Parathyroid adenoma (tissue), 2 donors: Measurements from ENCODE around the gene PLXNA2.

Experiments
- H2AFZ ChIP-seq: fragments of 300-600 bp; sonication (generic); one replicate; pipeline ENCODE4 v1.7.0; 2017; ENCODE audit warnings: antibody characterized with exemption, mild to moderate bottlenecking
- H3K27ac ChIP-seq: fragments of 300-600 bp; sonication (generic); one replicate; pipeline ENCODE4 v1.7.0; 2017
- H3K27me3 ChIP-seq: fragments of 300-600 bp; sonication (generic); one replicate; pipeline ENCODE4 v1.7.0; 2017; ENCODE audit warnings: low read length; ENCODE audit not compliant: control insufficient read depth, insufficient read depth
- H3K36me3 ChIP-seq: fragments of 300-600 bp; sonication (generic); one replicate; pipeline ENCODE4 v1.7.0; 2017; ENCODE audit warnings: low read length; ENCODE audit not compliant: control insufficient read depth, insufficient read depth
- H3K4me1 ChIP-seq: fragments of 300-600 bp; sonication (generic); one replicate; pipeline ENCODE4 v1.7.0; 2017; ENCODE audit warnings: control low read depth
- H3K4me2 ChIP-seq: fragments of 300-600 bp; sonication (generic); one replicate; pipeline ENCODE4 v1.7.0; 2017; ENCODE audit warnings: low read length
- H3K4me3 ChIP-seq: fragments of 300-600 bp; sonication (generic); one replicate; pipeline ENCODE4 v1.7.0; 2017; ENCODE audit warnings: low read depth, low read length
- H3K79me2 ChIP-seq: fragments of 300-600 bp; sonication (generic); one replicate; pipeline ENCODE4 v1.7.0; 2017; ENCODE audit warnings: control low read depth
- H3K9ac ChIP-seq: fragments of 300-600 bp; sonication (generic); one replicate; pipeline ENCODE4 v1.7.0; 2017; ENCODE audit warnings: mild to moderate bottlenecking
- H3K9me3 ChIP-seq: fragments of 300-600 bp; sonication (generic); one replicate; pipeline ENCODE4 v1.7.0; 2017; ENCODE audit warnings: low read length; ENCODE audit not compliant: control insufficient read depth
- CTCF ChIP-seq: fragments of 300-600 bp; sonication (generic); IDR thresholded peaks from one replicate; pipeline ENCODE4 v1.7.0; 2017; ENCODE audit warnings: antibody characterized with exemption, mild to moderate bottlenecking
- donor health status: primary hyperparathyroidism.

Gene PLXNA2

GRCh38 chr1:208175508-208175895 lies 68.7 kb downstream of the PLXNA2 start:
- no peaks in the 10 kb centered on the region for H3K36me3 ChIP-seq
- no peaks in the 10 kb centered on the region for H3K79me2 ChIP-seq
- no peaks in the 10 kb centered on the region for H3K9me3 ChIP-seq
- no peaks in the 10 kb centered on the region for H3K4me1 ChIP-seq
- no peak overlapping the region for H3K9ac ChIP-seq
- H3K27ac ChIP-seq: no peak overlapping the region
- TF ChIP-seq CTCF: no peak
- H3K4me3 ChIP-seq: no peak overlapping the region
- no peak overlapping the region for H3K4me2 ChIP-seq
- H2AFZ ChIP-seq: no peak overlapping the region
- no peaks in the 10 kb centered on the region for H3K27me3 ChIP-seq

GRCh38 chr1:208174731-208175507 lies 69.3 kb downstream of the PLXNA2 start:
- H3K9ac ChIP-seq: no peak overlapping the region
- H3K36me3 ChIP-seq: no peaks in the 10 kb centered on the region
- H3K9me3 ChIP-seq: no peaks in the 10 kb centered on the region
- no peak overlapping the region for H3K27ac ChIP-seq
- H3K4me3 ChIP-seq: no peak overlapping the region
- H3K4me1 ChIP-seq: no peaks in the 10 kb centered on the region
- no peaks in the 10 kb centered on the region for H3K79me2 ChIP-seq
- H3K27me3 ChIP-seq: no peaks in the 10 kb centered on the region
- no peak overlapping the region for H3K4me2 ChIP-seq
- TF ChIP-seq CTCF: no peak
- H2AFZ ChIP-seq: no peak overlapping the region

GRCh38 chr1:208174200-208174599 lies 70.0 kb downstream of the PLXNA2 start:
- H2AFZ ChIP-seq: no peak overlapping the region
- no peaks in the 10 kb centered on the region for H3K9me3 ChIP-seq
- no peak for TF ChIP-seq CTCF
- no peak overlapping the region for H3K27ac ChIP-seq
- H3K79me2 ChIP-seq: no peaks in the 10 kb centered on the region
- no peak overlapping the region for H3K4me2 ChIP-seq
- H3K4me3 ChIP-seq: no peak overlapping the region
- no peaks in the 10 kb centered on the region for H3K36me3 ChIP-seq
- no peaks in the 10 kb centered on the region for H3K4me1 ChIP-seq
- H3K27me3 ChIP-seq: no peaks in the 10 kb centered on the region
- no peak overlapping the region for H3K9ac ChIP-seq

GRCh38 chr1:208173749-208174148 lies 70.4 kb downstream of the PLXNA2 start:
- H3K4me1 ChIP-seq: no peaks in the 10 kb centered on the region
- no peak overlapping the region for H3K4me3 ChIP-seq
- no peaks in the 10 kb centered on the region for H3K27me3 ChIP-seq
- H3K9ac ChIP-seq: no peak overlapping the region
- no peaks in the 10 kb centered on the region for H3K79me2 ChIP-seq
- H2AFZ ChIP-seq: no peak overlapping the region
- H3K27ac ChIP-seq: no peak overlapping the region
- H3K4me2 ChIP-seq: no peak overlapping the region
- no peak for TF ChIP-seq CTCF
- no peaks in the 10 kb centered on the region for H3K9me3 ChIP-seq
- H3K36me3 ChIP-seq: no peaks in the 10 kb centered on the region
